TTC549 (cell line): ENCODE measurements around the gene HES4.
"Not testable (repeated sequence)": the region's sequence is repeated elsewhere in the genome, so short reads cannot be mapped to it uniquely, and the experiment has no call there.

ENCODE experiments used
- FAIRE-seq: peaks from 2 replicates; lab custom pipeline; 2012; peaks lifted over from hg19 to GRCh38; lab: Jason Lieb, UNC

HES4 gene

DNA sequence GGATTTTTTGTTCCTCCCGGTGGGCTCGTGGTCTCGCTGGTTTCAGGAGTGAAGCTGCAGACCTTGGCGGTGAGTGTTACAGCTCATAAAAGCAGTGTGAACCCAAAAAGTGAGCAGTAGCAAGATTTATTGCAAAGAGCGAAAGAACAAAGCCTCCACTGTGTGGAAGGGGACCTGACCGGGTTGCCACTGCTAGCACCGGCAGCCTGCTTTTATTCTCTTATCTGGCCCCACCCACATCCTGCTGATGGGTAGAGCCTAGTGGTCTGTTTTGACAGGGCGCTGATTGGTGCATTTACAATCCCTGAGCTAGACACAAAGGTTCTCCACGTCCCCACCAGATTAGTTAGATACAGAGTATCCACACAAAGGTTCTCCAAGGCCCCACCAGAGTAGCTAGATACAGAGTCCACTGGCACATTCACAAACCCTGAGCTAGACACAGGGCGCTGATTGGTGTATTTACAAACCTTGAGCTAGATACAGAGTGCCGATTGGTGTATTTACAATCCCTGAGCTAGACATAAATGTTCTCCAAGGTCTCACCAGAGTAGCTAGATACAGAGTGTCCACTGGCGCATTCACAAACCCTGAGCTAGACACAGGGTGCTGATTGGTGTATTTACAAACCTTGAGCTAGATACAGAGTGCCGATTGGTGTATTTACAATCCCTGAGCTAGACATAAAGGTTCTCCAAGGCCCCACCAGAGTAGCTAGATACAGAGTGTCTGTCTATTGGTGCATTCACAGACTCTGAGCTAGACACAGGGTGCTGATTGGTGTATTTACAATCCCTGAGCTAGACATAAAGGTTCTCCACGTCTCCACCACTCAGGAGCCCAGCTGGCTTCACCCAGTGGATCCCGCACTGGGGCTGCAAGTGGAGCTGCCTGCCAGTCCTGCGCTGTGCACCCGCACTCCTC is 17.8 kb upstream of the HES4 start:
- FAIRE-seq: not testable (repeated sequence)

DNA sequence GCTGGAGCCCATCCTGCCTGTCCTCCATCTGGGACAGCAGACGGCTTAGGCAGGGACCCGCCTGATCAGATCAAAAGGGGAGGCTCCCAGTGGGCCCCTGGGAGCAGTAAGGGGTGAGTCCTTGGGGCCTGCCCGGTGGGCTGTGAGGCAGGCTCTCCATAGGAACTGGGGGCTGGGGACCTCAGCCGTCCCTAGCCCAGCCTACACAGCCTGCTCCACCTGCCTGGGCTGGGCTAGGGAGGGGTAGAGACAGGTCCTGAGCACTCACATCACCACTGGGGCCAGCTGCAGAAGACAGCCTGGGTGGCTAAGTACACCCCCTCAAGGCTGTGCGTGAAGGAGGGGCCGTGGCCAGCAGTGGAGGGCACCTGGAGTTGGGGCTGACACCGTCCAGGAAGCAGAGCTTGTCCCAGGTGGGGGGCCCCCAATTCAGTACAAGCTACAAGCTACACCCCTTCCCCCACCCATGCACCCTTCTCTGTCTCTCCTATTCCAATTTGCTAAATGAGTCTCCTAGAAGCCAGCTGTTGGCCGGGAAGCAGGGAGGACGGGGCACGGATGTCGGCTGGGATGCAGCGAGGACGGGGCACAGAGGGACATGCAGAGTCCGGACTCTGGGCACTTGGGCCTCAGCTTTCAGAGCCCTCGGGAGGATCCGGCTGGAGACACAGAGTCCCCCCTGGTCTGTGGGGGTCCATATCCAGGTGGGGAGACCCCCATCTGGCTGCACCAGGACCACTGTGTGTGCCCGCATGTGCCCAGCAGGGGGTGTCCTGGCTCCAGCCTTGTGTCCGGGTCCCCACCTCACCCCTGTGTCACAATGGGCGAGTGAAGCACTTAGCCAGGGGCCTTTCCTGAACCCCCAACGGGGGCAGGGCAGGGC is 15.1 kb upstream of the HES4 start:
- FAIRE-seq: no peak

DNA sequence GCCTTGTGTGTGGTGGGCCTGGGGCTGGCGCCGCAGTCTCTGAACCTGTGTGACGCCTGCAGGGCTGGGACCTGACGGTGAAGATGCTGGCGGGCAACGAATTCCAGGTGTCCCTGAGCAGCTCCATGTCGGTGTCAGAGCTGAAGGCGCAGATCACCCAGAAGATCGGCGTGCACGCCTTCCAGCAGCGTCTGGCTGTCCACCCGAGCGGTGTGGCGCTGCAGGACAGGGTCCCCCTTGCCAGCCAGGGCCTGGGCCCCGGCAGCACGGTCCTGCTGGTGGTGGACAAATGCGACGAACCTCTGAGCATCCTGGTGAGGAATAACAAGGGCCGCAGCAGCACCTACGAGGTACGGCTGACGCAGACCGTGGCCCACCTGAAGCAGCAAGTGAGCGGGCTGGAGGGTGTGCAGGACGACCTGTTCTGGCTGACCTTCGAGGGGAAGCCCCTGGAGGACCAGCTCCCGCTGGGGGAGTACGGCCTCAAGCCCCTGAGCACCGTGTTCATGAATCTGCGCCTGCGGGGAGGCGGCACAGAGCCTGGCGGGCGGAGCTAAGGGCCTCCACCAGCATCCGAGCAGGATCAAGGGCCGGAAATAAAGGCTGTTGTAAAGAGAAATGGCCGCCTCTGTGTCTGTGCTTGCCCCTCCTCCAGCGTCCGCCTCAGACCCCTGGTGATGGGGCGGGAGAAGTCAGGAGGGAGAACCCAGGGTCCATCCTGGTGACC is 14.2 kb upstream of the HES4 start:
- FAIRE-seq: no peak

DNA sequence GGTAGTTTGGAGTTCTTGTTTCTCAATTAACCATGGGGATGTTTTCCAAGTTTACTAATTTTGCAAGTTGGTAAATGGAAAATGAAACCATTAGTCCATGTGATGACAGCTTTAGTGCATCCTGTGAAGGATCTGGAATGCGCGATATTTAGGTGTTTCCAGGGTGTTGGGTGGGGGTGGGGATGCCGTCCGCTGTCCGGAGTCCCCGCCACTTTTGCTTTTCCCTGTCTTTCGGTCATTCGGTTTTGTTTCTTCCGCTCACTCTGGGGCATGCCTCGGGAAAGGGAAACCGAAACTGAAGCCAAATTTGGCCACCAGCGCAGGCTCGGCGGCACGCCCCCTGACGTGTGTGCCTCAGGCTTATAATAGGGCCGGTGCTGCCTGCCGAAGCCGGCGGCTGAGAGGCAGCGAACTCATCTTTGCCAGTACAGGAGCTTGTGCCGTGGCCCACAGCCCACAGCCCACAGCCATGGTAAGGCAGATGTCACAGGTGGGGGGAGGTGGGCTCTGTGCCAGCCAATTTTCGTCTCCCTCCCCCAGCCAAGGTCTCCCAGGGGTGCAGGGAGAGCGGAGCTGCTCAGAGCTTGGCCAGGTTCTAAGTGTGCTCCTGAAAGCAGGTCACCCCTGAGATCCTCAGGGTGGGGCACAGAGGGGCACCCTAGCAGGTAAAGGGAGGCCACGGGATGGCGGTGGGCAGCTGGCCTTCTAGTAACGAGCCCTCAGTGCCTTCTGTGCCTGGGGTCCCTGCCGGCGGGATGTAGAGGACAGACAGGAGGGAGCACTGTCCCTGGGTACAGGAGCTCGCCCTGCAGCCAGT is 13.4 kb upstream of the HES4 start, which contains the start of gene ISG15:
TSS of gene ISG15 (plus strand) at position 393 of the 817 bp plus-strand sequence. CDS start at position 470, 77 bp downstream.
- FAIRE-seq: no peak

DNA sequence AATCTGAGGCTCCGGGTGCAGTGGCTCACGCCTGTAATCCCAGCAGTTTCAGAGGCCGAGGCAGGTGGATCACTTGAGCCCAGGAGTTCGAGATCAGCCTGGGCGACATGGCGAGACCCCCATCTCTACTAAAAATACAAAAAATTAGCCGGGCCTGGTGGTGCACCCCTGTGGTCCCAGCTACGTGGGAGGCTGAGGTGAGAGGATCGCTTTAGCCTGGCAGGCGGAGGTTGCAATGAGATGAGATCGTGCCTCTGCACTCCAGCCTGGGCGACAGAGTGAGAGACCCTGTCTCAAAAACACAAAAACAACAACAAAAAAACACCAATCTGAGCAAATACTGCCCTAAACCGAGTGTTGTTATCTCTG is 12.8 kb upstream of the HES4 start:
- FAIRE-seq: not testable (repeated sequence)

DNA sequence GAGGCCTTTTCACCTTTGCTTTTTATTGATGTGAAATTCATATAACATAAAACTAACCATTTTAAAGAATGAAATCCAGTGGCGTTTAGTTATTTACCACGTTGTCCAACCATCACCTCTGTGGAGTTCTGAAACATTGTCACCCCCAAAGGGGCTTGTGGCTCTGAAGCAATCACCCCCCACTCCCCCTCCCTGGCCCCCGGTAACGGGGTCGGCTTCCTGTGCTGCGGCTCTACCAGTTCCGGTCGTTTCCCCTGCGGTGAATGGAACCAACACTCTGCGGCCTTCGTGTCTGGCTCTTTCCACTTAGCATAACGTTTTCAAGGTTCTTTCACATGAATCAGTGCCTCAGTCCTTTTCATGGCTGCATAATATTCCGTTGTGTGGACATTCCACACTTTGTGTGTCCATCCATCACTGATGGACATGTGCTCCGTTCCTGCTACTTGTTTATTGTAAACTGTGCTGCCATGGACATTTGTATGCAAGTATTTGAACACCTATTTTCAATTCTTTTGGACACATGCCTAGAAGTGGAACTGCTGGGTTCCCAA is 11.6 kb upstream of the HES4 start:
- FAIRE-seq: no peak

DNA sequence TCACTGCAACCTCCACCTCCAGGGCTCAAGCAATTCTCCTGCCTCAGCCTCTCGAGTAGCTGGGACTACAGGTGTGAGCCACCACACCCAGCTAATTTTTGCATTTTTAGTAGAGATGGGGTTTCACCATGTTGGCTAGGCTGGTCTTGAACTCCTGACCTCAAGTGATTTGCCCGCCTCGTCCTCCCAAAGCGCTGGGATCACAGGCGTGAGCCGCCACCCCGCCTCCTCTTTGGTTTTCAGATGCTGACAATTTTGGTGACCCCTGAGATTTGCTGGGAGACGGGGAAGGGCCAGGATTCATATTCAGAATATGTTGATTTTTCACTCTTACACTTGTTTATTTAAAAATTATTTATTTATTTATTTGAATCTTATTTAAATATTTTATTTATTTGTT is 10.2 kb upstream of the HES4 start:
- not testable (repeated sequence) for FAIRE-seq

DNA sequence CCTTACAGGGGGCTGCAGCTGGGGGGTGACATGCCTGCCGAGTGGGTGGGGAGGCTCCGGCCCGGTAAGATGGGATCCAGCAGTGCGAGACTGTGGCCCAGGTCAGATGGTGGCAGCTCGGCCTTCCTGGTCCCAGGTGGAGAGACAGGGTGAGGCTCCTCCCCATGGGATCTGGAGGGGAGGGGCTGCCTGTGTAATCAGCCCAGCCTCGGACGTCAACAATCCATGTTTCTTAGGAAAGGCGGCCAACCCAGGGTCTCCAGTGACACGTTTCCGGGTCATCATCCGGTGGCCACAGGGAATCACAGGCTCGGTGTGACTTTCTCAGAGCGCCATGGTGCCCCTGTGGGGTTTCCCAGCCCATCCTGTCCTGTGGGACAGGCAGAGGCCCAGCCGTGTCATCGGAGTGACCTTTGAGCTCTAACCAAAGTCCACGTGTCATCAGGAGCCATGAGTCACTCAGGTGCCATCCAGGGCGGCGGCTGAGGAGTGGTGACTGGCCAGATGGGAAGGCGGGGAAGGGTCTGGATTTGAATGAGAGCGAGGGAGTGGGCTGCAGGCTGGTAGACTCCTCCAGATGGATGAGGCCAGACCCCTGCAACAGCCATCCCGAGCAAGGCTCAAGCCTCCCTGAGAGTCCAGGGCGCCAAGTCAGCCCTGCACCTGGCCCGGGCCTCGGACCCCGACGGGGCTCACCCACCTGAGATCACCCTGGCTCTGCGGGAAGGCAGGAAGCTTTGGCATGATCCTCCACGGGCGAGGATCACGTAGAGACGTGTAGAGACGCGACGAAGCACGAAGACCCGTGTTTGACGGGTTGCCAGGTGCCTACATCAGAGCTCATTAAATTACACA is 6.6 kb upstream of the HES4 start:
- FAIRE-seq: no peak

DNA sequence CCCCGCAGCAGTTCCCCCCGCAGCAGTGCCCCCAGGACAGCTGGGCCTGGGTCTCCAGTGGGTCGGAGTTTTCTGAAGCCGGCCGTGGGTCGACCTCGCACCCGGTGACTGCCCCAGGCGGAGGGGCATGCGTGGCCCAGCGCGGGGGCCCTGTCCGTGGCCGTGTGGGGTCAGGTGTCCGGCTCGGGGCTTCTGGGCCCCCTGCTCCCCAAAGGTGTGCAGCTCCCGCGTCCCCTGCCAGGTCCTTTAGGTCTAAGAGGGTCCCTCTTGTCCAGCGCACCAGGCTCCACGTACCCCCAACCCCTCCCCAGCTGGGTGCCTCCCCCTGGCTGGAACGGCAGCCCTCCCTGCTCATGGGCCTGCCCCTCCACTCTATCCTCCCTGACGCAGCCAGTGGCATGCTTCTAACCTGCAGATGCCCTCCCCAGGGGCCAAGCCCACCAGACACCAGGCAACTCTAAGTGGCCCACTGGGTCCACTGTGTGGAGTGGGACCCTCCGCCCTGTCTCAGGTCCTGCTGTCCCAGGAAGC is 5.9 kb upstream of the HES4 start:
- FAIRE-seq: no peak

DNA sequence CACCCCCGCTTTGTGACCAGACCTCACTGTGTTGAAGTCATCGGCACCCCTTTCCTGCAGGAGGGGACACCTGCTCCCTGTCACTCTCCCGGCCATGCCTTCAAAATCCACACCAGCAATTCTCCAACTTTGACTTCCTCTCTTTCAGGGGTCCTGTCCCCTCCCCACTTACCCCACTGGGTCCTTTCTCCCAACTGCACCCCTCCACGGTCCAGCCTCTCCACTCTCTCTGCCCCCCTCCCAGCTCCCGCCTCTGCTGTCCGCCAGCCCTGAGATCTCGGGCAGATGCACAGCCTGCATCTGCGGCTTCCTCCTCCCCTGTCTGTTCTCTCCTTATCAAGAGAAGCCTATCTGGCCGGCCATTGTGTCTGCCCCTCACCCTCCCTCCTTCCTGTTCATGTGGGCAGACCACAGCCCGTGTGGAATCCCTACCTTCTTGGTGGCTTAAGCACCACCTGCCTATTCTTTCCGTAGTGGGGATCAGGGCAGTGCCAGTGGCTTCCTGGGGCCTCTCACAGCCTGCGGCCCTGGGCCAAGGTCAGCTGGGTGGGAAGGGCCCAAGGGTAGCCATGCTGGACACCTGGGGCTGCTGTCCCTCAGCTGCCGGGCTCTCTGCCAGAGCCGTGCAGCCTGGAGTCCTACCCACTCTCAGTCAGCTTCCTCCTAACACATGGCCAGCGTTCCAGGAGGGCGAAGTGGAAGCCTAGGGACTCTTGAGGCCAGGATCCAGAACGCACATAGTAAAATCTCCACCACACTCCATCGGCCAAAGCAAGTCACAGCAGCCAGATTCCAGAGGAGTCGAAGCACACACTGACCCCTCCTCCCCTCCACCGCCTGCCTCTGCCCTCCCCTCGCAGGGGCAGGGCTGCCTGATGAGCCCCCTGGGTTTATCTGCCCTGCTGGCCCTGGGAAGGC is 5.1 kb upstream of the HES4 start:
- no peak for FAIRE-seq

DNA sequence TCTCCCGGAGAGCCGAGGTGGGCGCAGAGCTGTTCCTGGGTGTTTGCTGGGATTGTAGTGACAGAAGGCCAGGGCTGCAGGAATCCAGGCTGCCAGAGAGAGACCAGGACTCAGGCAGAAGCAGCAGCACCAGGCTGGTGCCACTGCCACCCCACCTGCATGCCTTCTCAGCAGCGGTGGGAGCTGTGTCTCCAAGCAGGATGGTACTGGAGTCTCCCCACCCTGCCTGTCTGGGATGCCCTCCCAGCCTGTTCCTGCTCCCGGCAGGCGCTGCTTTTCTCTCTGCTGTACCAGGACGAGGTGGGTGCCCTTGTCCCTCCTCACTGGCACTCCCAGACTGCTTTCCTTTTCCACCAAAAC is 4.5 kb upstream of the HES4 start:
- no peak for FAIRE-seq

DNA sequence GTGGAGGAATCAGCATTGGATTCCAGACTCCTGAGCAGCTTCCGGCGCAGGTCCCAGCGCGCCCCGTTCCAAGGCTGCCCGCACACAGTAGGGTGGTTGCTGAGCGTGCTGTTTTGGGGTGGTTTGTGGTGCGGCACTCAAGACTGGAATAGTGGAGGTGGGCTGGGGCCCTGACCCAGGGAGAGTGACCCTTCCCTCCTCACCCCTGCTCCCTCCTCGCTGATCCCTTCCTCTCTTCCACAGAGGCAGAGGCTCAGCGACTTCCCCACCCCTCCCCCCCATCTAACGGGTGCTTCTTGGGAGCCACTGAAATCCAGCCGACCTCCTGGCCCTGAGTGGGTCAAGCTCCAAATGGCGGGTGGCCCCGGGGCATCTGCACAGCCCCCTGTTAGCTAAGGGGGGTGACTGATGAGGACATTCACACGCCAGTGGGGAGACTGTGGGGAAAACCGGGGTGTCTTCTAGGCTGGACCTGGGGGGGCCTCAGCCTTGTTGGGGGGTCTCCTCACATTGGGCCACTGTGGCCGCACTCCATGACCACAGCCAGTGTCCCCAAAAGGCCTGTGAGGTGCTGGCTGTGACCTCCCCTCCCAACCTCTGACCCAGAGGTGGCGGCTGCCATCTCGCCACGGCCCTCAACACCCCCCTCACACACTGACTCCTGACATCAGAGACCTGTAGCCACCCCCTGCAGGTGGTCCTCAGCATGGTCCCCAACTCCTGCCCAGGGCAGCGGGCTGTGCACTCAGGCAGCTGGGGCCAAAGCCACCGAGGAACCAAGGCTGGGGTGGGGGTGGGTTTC is 3.9 kb upstream of the HES4 start:
- no peak for FAIRE-seq

DNA sequence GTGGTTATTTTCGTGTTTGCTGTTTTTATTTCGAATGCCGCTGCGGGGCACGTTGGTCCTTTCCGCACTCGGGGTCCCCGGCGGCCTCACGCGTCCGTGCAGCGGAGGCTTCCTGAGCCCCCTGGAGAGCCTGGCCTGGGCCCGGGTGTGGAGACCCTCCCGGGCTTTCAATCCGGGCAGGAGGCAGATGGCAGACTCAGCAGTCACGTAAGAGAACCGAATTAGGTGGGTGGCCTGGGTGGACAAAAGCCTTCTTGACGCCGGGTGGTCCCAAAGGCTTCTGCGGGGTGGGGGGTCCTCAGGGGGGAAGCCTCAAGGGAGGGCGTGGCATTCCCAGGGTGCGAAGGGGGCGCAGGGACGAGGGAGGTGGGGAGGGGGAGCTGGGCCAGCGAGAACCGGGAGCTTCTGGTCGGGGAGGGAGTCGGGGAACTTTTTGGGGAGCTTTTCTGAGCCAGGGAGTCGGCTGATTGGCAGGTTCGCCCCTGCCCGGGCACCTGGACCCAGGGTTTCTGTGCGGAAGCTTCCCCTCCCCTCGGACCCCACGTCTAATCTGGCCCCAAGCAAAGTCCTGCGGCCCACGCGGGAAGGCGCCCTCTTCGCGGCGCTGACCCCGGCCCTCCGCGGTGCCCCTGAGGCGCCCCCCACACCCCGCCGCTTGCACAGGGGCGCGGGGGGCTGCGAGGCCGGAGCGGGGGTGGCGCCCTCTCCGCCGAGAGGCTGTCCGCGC is 1.3 kb upstream of the HES4 start:
- no peak for FAIRE-seq

DNA sequence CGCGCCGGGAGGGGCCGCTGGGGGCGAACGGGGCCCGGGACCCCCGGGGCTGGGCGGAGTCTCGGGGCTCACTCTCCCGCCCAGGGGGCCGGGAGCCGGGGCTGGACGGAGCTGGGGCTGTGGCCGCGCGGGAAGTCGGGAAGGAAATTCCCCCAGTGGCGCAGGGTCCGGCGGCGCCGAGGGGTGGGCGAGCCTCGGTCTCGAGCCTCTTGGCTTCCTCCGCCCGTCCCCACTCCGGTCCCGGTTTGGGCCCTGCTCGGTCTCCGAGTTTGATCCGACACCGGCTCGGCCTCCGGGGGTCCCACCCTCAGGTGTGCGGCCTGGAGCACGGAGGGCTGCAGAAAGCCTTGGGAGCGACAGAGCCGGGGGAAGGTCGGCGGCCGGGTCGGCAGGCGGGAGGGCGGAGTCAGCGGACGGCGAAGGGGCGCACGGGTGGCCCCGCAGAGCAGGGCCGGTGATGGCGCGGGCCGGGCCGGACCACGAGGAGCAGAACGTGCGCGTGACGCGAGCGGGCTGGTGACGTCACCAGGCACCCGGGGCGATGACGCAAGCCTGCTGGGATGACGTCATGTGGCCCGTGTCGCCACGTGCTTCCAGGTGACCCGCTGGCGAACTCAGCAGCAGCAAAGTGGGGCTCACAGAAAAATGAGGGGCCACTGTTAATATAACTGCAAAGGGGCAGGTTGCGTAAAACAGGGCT is 610 bp upstream of the HES4 start:
- no peak for FAIRE-seq

DNA sequence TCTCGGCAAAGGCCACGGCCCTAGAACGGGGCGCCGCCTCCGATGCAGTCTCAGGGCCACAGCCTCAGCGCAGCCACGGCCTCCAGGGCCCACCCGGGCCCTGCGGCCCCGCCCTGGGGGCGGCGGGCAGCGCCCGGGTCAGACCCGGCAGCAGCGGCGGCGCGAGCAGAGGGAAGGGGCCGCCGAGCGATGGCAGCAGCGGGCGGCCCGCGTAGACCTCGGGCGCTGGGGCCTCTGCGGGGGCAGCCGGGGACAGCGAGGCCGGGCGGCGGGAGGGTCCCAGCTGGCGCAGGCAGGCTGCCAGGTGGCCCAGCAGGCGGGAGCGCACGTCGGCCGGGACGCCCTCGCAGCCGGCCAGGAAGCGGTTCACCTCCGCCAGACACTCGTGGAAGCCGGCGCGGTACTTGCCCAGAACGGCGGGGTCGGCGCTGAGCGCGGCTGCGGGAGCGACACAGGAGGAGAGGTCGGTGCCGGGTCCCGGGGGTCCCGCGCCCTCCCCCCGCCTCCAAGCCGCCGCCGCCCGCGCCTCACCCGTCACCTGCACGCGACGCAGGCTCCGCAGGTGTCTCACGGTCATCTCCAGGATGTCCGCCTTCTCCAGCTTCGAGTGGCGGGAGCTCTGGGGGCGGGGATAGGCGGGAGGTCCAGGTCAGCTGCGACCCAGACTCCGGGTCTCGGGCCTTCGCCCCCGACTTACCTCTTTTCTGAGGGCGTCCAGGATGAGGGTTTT is 737 bp downstream of the HES4 start:
- no peak for FAIRE-seq

DNA sequence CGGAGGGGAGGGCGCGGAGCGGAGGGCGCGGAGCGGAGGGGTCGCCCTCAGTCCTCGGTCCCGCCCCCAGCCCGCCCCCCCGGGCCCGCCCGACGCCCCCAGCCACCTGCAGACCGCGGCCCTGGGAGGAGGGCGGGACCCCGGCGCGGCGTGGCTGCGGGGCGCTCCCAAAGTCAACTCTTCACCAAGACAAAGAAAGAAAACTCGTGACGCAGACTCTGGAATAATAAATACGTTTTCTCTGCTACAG is 1.2 kb downstream of the HES4 start:
- no peak for FAIRE-seq
